HepG2 (cell line): Measurements from ENCODE around the gene HSPA1L. TPM values are rescaled to one million over a fixed set of nuclear protein-coding genes. Genes with fewer than 3 reads are reported as not detected.

Source experiments
- BHLHE40 ChIP-seq: IDR thresholded peaks from 2 replicates; pipeline ENCODE4 v1.6.1; 2011; ENCODE audit warnings: low read length, improper control_type of control experiment
- ESRRA ChIP-seq: sonication (generic); formaldehyde crosslinking; IDR thresholded peaks from 2 replicates; pipeline ENCODE4 v1.5.1; 2020; ENCODE audit warnings: mild to moderate bottlenecking, low read depth, missing genetic modification reagents
- FOXC1 ChIP-seq: sonication (generic); formaldehyde crosslinking; IDR thresholded peaks from 2 replicates; pipeline ENCODE4 v1.8.0; 2022; ENCODE audit warnings: mild to moderate bottlenecking, missing genetic modification reagents, borderline replicate concordance
- FOXO4 ChIP-seq: sonication (generic); formaldehyde crosslinking; conservative IDR thresholded peaks from 2 replicates; pipeline ENCODE4 v1.8.1; 2023; ENCODE audit warnings: missing genetic modification reagents
- KLF13 ChIP-seq: sonication (generic); formaldehyde crosslinking; IDR thresholded peaks from 2 replicates; pipeline ENCODE4 v1.4.0; 2020; ENCODE audit warnings: mild to moderate bottlenecking, missing genetic modification reagents
- MTERF4 ChIP-seq: sonication (generic); formaldehyde crosslinking; IDR thresholded peaks from 2 replicates; pipeline ENCODE4 v1.8.0; 2023; ENCODE audit warnings: mild to moderate bottlenecking, missing genetic modification reagents
- RERE ChIP-seq: IDR thresholded peaks from 2 replicates; pipeline ENCODE4 v1.6.1; 2016; ENCODE audit warnings: low read depth, missing genetic modification reagents, missing compliant biosample characterization
- SATB2 ChIP-seq: sonication (generic); formaldehyde crosslinking; IDR thresholded peaks from 2 replicates; pipeline ENCODE4 v1.5.0; 2020; ENCODE audit warnings: missing genetic modification reagents
- TGIF2 ChIP-seq: IDR thresholded peaks from 2 replicates; pipeline ENCODE4 v1.6.1; 2016; ENCODE audit warnings: control low read depth, missing compliant biosample characterization
- TIGD3 ChIP-seq: sonication (generic); formaldehyde crosslinking; IDR thresholded peaks from 2 replicates; pipeline ENCODE4 v1.5.1; 2020; ENCODE audit warnings: mild to moderate bottlenecking, missing genetic modification reagents, borderline replicate concordance
- USF2 ChIP-seq, 2 experiments: sonication (generic) in 1 of 2; formaldehyde crosslinking in 1 of 2; IDR thresholded peaks; 2 replicates each; pipeline versions ENCODE4 v1.5.1 to v1.6.1; 2011 to 2020; ENCODE audit warnings: borderline replicate concordance in 1 of 2, low read depth in 1 of 2, low read length in 1 of 2, mild to moderate bottlenecking in 1 of 2, missing genetic modification reagents in 1 of 2, moderate library complexity in 1 of 2
- ZNF138 ChIP-seq: sonication (generic); formaldehyde crosslinking; IDR thresholded peaks from 2 replicates; pipeline ENCODE4 v1.5.0; 2020; ENCODE audit warnings: mild to moderate bottlenecking, low read depth, missing genetic modification reagents
- ZNF3 ChIP-seq: IDR thresholded peaks from 2 replicates; pipeline ENCODE4 v1.7.0; 2017; ENCODE audit warnings: inconsistent platforms
- ZNF629 ChIP-seq: sonication (generic); formaldehyde crosslinking; conservative IDR thresholded peaks from 2 replicates; pipeline ENCODE4 v1.5.0; 2020; ENCODE audit warnings: missing genetic modification reagents
- ZNF674 ChIP-seq: sonication (generic); formaldehyde crosslinking; IDR thresholded peaks from 2 replicates; pipeline ENCODE4 v1.5.0; 2020; ENCODE audit warnings: low read depth, mild to moderate bottlenecking, missing genetic modification reagents
- ZSCAN29 ChIP-seq: sonication (generic); formaldehyde crosslinking; conservative IDR thresholded peaks from 2 replicates; pipeline ENCODE4 v1.4.0; 2020; ENCODE audit warnings: mild to moderate bottlenecking, missing genetic modification reagents
- polyA plus RNA-seq, 8 experiments: library from polyadenylated mRNA; depleted of rRNA in 3 of 8; stranded (reverse) in 7 of 8; unstranded in 1 of 8; fragments of >200 nt; fragmentation: Illumina TruSeq in 4 of 8; extraction: Trizol in 4 of 8; gene quantifications; 2 replicates each; pipeline versions ENCODE4 v1.2.1 to v1.2.3, GENCODE V29; 2011 to 2016; ENCODE audit warnings: low read depth in 4 of 8, missing spikeins in 1 of 8, mixed read lengths in 1 of 8; ENCODE audit not compliant: insufficient read depth in 1 of 8
- total RNA-seq, 5 experiments: library from RNA; depleted of rRNA; stranded (reverse); fragments of >200 nt; fragmentation: Illumina TruSeq; extraction: Trizol; gene quantifications; 2 replicates each; pipeline ENCODE4 v1.2.3, GENCODE V29; 2016; ENCODE audit warnings: low read depth in 1 of 5

HSPA1L gene
- total and polyA plus RNA-seq, 2 of the 13 experiments (the other 11 are each of a cell fraction or from before 2014, with no cell fraction given) = 0.55 to 1.0 TPM

GRCh38 chr6:31826793-31827285, 11.8 kb upstream of the HSPA1L start (continued):
- no peak for TF ChIP-seq RERE (CRISPR knock-in tag)
- TF ChIP-seq USF2 (IDR thresholded peaks at IDR 0.05; ENCODE audit: low read depth, low read length) = no peak
- TF ChIP-seq USF2 (CRISPR knock-in tag; IDR thresholded peaks at IDR 0.05; ENCODE audit: borderline replicate concordance) = no peak; the same call in 1 of the 2 replicates
- no peak for TF ChIP-seq ZSCAN29 (CRISPR knock-in tag)
- no peak for TF ChIP-seq BHLHE40
- TF ChIP-seq KLF13 (CRISPR knock-in tag) = no peak
- TF ChIP-seq TGIF2 = no peak; the same call in 1 of the 2 replicates
- no peak for TF ChIP-seq FOXC1
- no peak for TF ChIP-seq ZNF674 (CRISPR knock-in tag)
- no peak for TF ChIP-seq TIGD3 (CRISPR knock-in tag)
- no peak for TF ChIP-seq ZNF138
- 0 out of 2 replicates have a peak, but pooled peaks have one; percentile 38 for TF ChIP-seq MTERF4 (CRISPR knock-in tag)
- no peak for TF ChIP-seq ESRRA
- TF ChIP-seq SATB2 (CRISPR knock-in tag) = 0 out of 2 replicates have a peak, but pooled peaks have one; percentile 22
- TF ChIP-seq ZNF629 (CRISPR knock-in tag) = no peak
- no peak for TF ChIP-seq ZNF3 (CRISPR knock-in tag)
- TF ChIP-seq FOXO4 (CRISPR knock-in tag) = no peak
